Activated CD8-positive, alpha-beta T cell treated with anti-CD3 and anti-CD28 coated beads for 36 hours (primary cell): ENCODE data around the gene ZHX3. TPM values are rescaled to one million over a fixed set of nuclear protein-coding genes. Genes with fewer than 3 reads are reported as not detected.

Experiments
- ATAC-seq: fragments of 200-7000 bp; cut with Tn5 transposase; one replicate; pipeline ENCODE4 v1.10.0; 2021; ENCODE audit warnings: mild to moderate bottlenecking, moderate library complexity
- CTCF ChIA-PET: fragments of 350-600 bp; sonication (Branson Sonifier 250); formaldehyde crosslinking; loops from one replicate; lab custom pipeline; 2021; ENCODE audit warnings: antibody characterized with exemption; lab: Charles Lee
- POLR2A ChIA-PET: fragments of 350-600 bp; sonication (Branson Sonifier 250); formaldehyde crosslinking; loops from one replicate; lab custom pipeline; 2021; ENCODE audit warnings: antibody characterized with exemption; lab: Charles Lee
- DNase-seq: peaks from one replicate; pipeline ENCODE4 v3.0.0-alpha.2; 2020
- H3K27ac Mint-ChIP-seq: one replicate; pipeline ENCODE4 v1.8.0; 2021; ENCODE audit warnings: mild to moderate bottlenecking, mixed read lengths
- H3K27me3 Mint-ChIP-seq: one replicate; pipeline ENCODE4 v1.8.0; 2021; ENCODE audit warnings: mixed read lengths
- H3K36me3 Mint-ChIP-seq: one replicate; pipeline ENCODE4 v1.8.0; 2021; ENCODE audit warnings: low read depth, mixed read lengths
- H3K4me1 Mint-ChIP-seq: one replicate; pipeline ENCODE4 v1.8.0; 2021; ENCODE audit warnings: low read depth, mixed read lengths
- H3K4me3 Mint-ChIP-seq: one replicate; pipeline ENCODE4 v1.8.0; 2021; ENCODE audit warnings: mild to moderate bottlenecking, moderate library complexity, mixed read lengths
- H3K9me3 Mint-ChIP-seq: one replicate; pipeline ENCODE4 v1.8.0; 2021; ENCODE audit warnings: mixed read lengths
- intact Hi-C: fragments of 100-400 bp; cut with micrococcal nuclease; formaldehyde crosslinking; loops from one replicate; pipeline ENCODE4 v1.10.0; 2022
- total RNA-seq, 2 experiments: library from RNA; stranded (reverse); gene quantifications; one replicate each; pipeline ENCODE4 v1.2.3, GENCODE V29; 2021
- TF ChIP-seq, protein P1 (sequence below): fragments of 200-600 bp; IDR thresholded peaks from one replicate; pipeline ENCODE4 v1.8.0; 2022; ENCODE audit warnings: antibody characterized with exemption, mild to moderate bottlenecking

Gene ZHX3
- total RNA-seq, 2 experiments from 2014 or later: 14.1 to 14.2 TPM

DNA sequence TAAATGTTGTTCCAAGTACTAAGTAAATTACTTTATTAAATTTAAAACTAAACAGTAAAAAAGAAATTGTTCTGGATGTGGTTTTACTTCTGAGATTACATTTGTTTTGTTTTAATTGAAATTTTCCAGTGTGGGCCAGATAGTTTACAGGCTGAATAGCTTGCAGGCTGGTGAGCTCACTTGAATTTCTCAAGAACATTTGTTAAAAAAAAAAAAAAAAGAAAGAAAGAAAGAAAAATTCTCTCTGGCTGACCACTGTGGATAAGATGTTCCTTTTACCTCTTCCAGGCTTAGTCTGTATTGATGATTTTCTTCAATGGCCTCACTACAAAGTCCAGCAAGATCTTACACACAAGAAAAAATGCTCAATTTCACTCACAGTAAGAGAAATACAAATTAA is 94.8 kb downstream of the ZHX3 start:
- DNase-seq (no peak), ATAC-seq (no peak)
- no peak overlapping the region for H3K27ac Mint-ChIP-seq
- H3K9me3 Mint-ChIP-seq: no peaks in the 10 kb centered on the region
- H3K36me3 Mint-ChIP-seq: no peaks in the 10 kb centered on the region
- intact Hi-C loops: loop anchor here (10.0 kb wide), 1 partner anchor 48 kb away; no protein-coding TSS in a partner anchor
- TF ChIP-seq, protein P1, sequence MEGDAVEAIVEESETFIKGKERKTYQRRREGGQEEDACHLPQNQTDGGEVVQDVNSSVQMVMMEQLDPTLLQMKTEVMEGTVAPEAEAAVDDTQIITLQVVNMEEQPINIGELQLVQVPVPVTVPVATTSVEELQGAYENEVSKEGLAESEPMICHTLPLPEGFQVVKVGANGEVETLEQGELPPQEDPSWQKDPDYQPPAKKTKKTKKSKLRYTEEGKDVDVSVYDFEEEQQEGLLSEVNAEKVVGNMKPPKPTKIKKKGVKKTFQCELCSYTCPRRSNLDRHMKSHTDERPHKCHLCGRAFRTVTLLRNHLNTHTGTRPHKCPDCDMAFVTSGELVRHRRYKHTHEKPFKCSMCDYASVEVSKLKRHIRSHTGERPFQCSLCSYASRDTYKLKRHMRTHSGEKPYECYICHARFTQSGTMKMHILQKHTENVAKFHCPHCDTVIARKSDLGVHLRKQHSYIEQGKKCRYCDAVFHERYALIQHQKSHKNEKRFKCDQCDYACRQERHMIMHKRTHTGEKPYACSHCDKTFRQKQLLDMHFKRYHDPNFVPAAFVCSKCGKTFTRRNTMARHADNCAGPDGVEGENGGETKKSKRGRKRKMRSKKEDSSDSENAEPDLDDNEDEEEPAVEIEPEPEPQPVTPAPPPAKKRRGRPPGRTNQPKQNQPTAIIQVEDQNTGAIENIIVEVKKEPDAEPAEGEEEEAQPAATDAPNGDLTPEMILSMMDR: no peak
- H3K27me3 Mint-ChIP-seq: no peaks in the 10 kb centered on the region
- H3K4me1 Mint-ChIP-seq: peaks cover 7% of the 10 kb centered on the region
- no peak overlapping the region for H3K4me3 Mint-ChIP-seq
- POLR2A ChIA-PET: no interaction called here
- CTCF ChIA-PET: interaction anchor here (2.1 to 2.9 kb wide), 2 partner anchors 10 to 50 kb away, joined by 14 read pairs; no protein-coding TSS in a partner anchor

DNA sequence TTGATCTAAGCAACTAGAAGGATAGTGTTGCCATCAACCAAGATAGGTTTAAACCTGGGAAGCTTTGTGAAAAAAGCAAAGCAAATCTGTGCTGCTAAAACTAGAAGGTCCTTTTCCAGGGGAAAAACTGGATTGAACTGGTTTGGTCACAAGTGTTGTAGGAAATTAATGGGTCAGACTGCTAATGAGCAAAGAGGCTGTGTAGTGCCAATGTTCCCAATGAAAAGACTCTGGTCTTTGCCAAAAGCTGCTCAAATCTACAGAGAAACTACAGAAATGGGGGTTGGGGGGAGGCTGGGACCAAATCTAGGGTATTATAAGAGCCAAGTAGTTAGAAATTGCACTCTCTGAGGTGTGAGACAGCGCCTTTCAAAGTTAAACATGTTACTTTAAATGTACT is 95.2 kb downstream of the ZHX3 start:
- H3K9me3 Mint-ChIP-seq: no peaks in the 10 kb centered on the region
- ATAC-seq (no peak), DNase-seq (no peak)
- intact Hi-C loops: loop anchor here (10.0 kb wide), 1 partner anchor 47 kb away; no protein-coding TSS in a partner anchor
- no peaks in the 10 kb centered on the region for H3K27me3 Mint-ChIP-seq
- no peak overlapping the region for H3K4me3 Mint-ChIP-seq
- POLR2A ChIA-PET: no interaction called here
- H3K36me3 Mint-ChIP-seq: no peaks in the 10 kb centered on the region
- CTCF ChIA-PET: interaction anchor here (2.9 kb wide), 1 partner anchor 49 kb away, joined by 14 read pairs; no protein-coding TSS in a partner anchor
- H3K4me1 Mint-ChIP-seq: peaks cover 7% of the 10 kb centered on the region
- no peak overlapping the region for H3K27ac Mint-ChIP-seq
- TF ChIP-seq, protein P1: no peak

DNA sequence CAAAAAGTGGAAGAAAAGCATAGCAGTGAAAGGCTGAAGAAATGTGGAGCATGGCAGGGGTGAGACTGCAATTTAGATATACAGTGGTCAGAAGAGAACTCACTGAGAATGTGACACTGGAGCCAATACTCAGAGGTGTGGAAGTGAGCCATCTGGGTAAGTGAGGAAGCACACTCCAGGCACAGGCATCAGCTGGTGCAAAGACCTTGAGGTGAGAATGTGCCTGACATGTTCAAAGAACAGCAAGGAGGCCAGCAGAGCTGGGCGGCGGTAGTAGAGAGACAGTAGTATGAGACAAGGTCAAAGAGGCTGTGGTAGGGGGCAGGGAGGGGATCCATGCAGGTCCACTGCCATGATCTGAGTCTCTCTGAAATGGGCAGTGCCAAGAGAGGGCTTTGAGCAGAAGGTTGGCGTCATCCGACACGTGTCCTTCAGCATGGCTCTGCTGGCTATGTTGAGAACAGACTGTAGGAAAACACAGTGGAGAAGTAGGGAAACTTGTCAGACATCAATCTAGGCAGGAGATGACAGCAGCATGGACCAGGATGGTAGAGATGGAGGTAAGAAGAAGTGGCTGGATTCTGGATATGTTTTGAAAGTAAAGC is 95.8 kb downstream of the ZHX3 start:
- no peaks in the 10 kb centered on the region for H3K27me3 Mint-ChIP-seq
- no peaks in the 10 kb centered on the region for H3K9me3 Mint-ChIP-seq
- H3K27ac Mint-ChIP-seq: no peak overlapping the region
- DNase-seq (no peak), ATAC-seq (no peak)
- TF ChIP-seq, protein P1: no peak
- no peak overlapping the region for H3K4me3 Mint-ChIP-seq
- intact Hi-C loops: loop anchor here (10.0 kb wide), 1 partner anchor 47 kb away; no protein-coding TSS in a partner anchor
- POLR2A ChIA-PET: no interaction called here
- peaks cover 7% of the 10 kb centered on the region for H3K4me1 Mint-ChIP-seq
- H3K36me3 Mint-ChIP-seq: no peaks in the 10 kb centered on the region
- CTCF ChIA-PET: no interaction called here

DNA sequence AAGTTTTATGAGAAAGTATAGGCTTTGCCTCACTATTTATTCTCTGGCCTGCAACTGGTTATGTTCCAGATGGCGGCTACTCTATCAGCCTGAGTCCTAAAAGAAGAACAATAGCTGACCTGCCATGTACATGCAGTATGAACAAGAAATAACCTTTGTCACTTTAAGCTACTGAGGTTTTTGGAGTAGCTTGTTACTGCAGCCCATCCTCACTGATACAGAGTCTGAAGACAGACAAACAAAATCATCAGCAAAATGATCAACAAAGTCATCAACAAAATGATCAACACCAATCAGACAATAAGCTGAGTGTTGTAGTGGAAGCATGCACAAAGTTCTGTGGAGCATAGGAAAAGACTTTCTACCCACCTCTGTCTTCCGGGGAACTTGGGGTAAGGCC is 97.7 kb downstream of the ZHX3 start:
- Mint-ChIP-seq H3K4me1 (peaks cover 7% of the 10 kb centered on the region), H3K4me3 (no peak overlapping the region), H3K27me3 (no peaks in the 10 kb centered on the region), H3K36me3 (no peaks in the 10 kb centered on the region), H3K9me3 (no peaks in the 10 kb centered on the region), H3K27ac (no peak overlapping the region)
- DNase-seq (no peak), ATAC-seq (no peak)
- intact Hi-C loops: loop anchor here (10.0 kb wide), 1 partner anchor 45 kb away; no protein-coding TSS in a partner anchor
- TF ChIP-seq, protein P1: no peak
- CTCF ChIA-PET: interaction anchor here (0.8 to 3.5 kb wide), 3 partner anchors 13 to 84 kb away, joined by 3 to 22 read pairs (median 6); no protein-coding TSS in a partner anchor
- POLR2A ChIA-PET: no interaction called here

DNA sequence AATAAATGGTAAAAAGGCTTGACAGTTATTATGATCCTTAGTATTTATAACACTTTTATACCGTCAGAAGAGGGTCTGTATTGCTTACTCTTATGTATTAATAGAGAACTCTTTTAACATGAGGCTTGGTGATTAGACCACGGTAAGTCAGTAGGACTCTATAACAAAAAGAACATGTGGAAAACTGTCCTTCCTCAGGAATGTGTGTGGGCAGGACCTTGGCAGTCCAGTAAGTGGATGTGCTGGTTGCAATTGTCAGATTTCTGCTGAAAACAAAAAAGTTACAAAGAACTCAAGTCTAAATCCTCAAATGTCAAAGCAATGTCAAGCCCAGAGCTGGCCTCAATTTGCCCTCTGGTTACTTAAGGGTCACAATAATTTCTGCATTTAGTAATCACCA is 99.1 kb downstream of the ZHX3 start:
- intact Hi-C loops: no loop called here
- H3K27me3 Mint-ChIP-seq: no peaks in the 10 kb centered on the region
- TF ChIP-seq, protein P1: no peak
- ATAC-seq (no peak), DNase-seq (no peak)
- ChIA-PET CTCF (interaction anchor here (3.5 kb wide), 1 partner anchor 14 kb away, joined by 22 read pairs; no protein-coding TSS in a partner anchor), POLR2A (interaction anchor here (0.7 kb wide), 1 partner anchor 36 kb away, joined by 3 read pairs; no protein-coding TSS in a partner anchor)
- H3K36me3 Mint-ChIP-seq: no peaks in the 10 kb centered on the region
- no peak overlapping the region for H3K4me3 Mint-ChIP-seq
- H3K9me3 Mint-ChIP-seq: no peaks in the 10 kb centered on the region
- peaks cover 7% of the 10 kb centered on the region for H3K4me1 Mint-ChIP-seq
- H3K27ac Mint-ChIP-seq: no peak overlapping the region
